GM10248 (cell line): ENCODE data around the gene PHF21A.

Experiments
- CTCF ChIA-PET: fragments of 300-600 bp; sonication (Branson Sonifier 250); formaldehyde crosslinking; extraction: SDS; loops from one replicate; lab custom pipeline; 2021; ENCODE audit warnings: antibody characterized with exemption; lab: Yijun Ruan, JAX
- POLR2A ChIA-PET: fragments of 350-650 bp; sonication (Branson Sonifier 250); formaldehyde crosslinking; extraction: SDS; loops from one replicate; lab custom pipeline; 2020; ENCODE audit warnings: antibody characterized with exemption; lab: Yijun Ruan, JAX
- DNase-seq: peaks from one replicate; pipeline ENCODE4 v3.0.0; 2012; ENCODE audit errors: extremely low spot score
- CTCF ChIP-seq: IDR thresholded peaks from 2 replicates; pipeline ENCODE4 v1.5.1; 2012; ENCODE audit warnings: mild to moderate bottlenecking, low read depth; ENCODE audit errors: extremely low read depth, missing control alignments, control extremely low read depth

Gene PHF21A

GRCh38 chr11:46075168-46075567, 46.1 kb downstream of the PHF21A start:
- ChIA-PET POLR2A (no interaction called here), CTCF (interaction anchor here (1.7 to 2.2 kb wide), 2 partner anchors 16 to 110 kb away, joined by 4 to 6 read pairs; no protein-coding TSS in a partner anchor)
- no peak for TF ChIP-seq CTCF
- no peak for DNase-seq

GRCh38 chr11:46073632-46074031, 47.6 kb downstream of the PHF21A start:
- POLR2A ChIA-PET = no interaction called here
- no peak for TF ChIP-seq CTCF
- DNase-seq = no peak
- CTCF ChIA-PET = no interaction called here

- no peak for DNase-seq
- TF ChIP-seq CTCF = no peak
- ChIA-PET CTCF (no interaction called here), POLR2A (no interaction called here)
Measured at GRCh38 chr11:46072172-46072964, 48.9 kb downstream of the PHF21A start.

GRCh38 chr11:46071091-46071490, 50.2 kb downstream of the PHF21A start:
- no peak for DNase-seq
- TF ChIP-seq CTCF = no peak
- POLR2A ChIA-PET = no interaction called here
- CTCF ChIA-PET = no interaction called here

- DNase-seq = no peak
- TF ChIP-seq CTCF = no peak
- ChIA-PET CTCF (interaction anchor here (1.6 kb wide), 2 partner anchors 63 to 104 kb away, joined by 4 read pairs; no protein-coding TSS in a partner anchor), POLR2A (no interaction called here)
Measured at GRCh38 chr11:46069595-46069994, 51.7 kb downstream of the PHF21A start.

GRCh38 chr11:46066335-46066734, 54.9 kb downstream of the PHF21A start:
- POLR2A ChIA-PET = no interaction called here
- CTCF ChIA-PET = interaction anchor here (0.8 to 2.1 kb wide), 9 partner anchors 10 to 220 kb away, joined by 3 to 5 read pairs (median 3); no protein-coding TSS in a partner anchor
- no peak for TF ChIP-seq CTCF
- no peak for DNase-seq
